Measurements from ENCODE around the gene PTPN2. TPM values are rescaled to one million over a fixed set of nuclear protein-coding genes. Genes with fewer than 3 reads are reported as not detected.
"Not testable (repeated sequence)": the region's sequence is repeated elsewhere in the genome, so short reads cannot be mapped to it uniquely, and the experiment has no call there.

Gene PTPN2
- total RNA-seq, 4 donors from 2014 or later: 27.2 to 97.9 (median 39.9) TPM

DNA sequence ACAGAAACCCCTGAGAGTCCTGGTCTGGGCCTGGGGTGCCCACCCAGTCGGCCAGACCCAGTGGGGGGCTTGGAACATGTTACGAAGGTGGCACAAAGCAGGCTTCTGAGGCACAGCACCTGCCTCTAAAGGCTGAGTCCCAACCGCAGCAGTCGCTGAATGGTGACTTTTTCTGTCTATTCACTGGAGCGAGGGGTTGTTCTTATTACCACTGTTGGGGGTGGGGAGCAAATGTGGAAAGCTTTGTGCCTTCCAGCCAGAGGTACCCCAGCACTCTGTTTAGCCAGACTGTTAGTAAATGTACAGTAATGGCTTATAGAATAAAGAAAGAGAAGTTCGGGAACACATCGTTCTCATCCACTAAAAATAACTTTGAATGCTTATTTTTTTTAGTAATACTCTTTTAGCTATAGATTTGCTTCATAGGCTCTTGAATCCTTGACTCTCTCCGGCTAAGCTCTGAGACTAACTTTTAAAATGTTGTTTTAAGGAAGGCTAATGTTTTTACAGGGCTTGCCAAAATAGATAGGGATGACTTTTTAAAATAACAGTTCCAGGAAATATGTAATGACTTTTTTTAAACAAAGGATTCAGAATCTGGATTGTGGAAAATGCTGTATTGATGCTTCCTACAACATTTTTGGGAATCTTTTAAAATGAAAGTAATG, 23.4 kb upstream of the PTPN2 start:
- TF ChIP-seq, protein P1, sequence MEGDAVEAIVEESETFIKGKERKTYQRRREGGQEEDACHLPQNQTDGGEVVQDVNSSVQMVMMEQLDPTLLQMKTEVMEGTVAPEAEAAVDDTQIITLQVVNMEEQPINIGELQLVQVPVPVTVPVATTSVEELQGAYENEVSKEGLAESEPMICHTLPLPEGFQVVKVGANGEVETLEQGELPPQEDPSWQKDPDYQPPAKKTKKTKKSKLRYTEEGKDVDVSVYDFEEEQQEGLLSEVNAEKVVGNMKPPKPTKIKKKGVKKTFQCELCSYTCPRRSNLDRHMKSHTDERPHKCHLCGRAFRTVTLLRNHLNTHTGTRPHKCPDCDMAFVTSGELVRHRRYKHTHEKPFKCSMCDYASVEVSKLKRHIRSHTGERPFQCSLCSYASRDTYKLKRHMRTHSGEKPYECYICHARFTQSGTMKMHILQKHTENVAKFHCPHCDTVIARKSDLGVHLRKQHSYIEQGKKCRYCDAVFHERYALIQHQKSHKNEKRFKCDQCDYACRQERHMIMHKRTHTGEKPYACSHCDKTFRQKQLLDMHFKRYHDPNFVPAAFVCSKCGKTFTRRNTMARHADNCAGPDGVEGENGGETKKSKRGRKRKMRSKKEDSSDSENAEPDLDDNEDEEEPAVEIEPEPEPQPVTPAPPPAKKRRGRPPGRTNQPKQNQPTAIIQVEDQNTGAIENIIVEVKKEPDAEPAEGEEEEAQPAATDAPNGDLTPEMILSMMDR (IDR thresholded peaks at IDR 0.05): no peak
- DNase-seq (ENCODE audit: low spot score): no peak
- no peak for ATAC-seq (ENCODE audit: low FRiP score)

DNA sequence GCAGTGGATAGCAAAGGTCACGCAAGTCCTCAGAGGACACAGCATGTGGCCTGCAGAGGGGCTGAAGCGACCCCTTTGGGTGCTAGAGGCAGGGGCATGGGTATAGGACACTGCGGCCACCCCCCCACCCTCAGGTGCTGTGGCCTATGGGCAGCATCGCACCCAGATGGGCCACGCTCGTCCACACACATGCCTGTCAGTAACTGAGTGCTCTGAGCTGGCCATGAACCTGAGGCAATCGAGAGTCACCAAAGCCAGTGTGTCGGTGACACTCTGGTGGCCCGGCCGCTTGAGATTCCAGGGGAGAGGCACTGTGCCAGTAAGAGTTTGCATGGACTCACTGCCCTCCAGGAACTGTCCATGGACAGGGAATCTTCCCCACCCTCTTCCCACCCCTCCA, 22.7 kb upstream of the PTPN2 start:
- DNase-seq (ENCODE audit: low spot score) (no peak), ATAC-seq (ENCODE audit: low FRiP score) (no peak)

GRCh38 chr18:12906119-12906518, 22.1 kb upstream of the PTPN2 start:
- DNase-seq (ENCODE audit: low spot score) (no peak), ATAC-seq (ENCODE audit: low FRiP score) (no peak)
- TF ChIP-seq, protein P1 (IDR thresholded peaks at IDR 0.05): no peak

More for the DNA sequence above, 22.7 kb upstream of the PTPN2 start:
- TF ChIP-seq, protein P1 (IDR thresholded peaks at IDR 0.05): no peak

- ATAC-seq (ENCODE audit: low FRiP score) (peak; percentile 66), DNase-seq (ENCODE audit: low spot score) (no peak)
These were observed 20.0 kb upstream of the PTPN2 start for GRCh38 chr18:12904012-12904516.

GRCh38 chr18:12901208-12901607, 17.2 kb upstream of the PTPN2 start:
- ATAC-seq (ENCODE audit: low FRiP score): not testable (repeated sequence)

More at GRCh38 chr18:12904012-12904516, 20.0 kb upstream of the PTPN2 start:
- TF ChIP-seq, protein P1 (IDR thresholded peaks at IDR 0.05): no peak

GRCh38 chr18:12896784-12897333, 12.8 kb upstream of the PTPN2 start:
- not testable (repeated sequence) for ATAC-seq (ENCODE audit: low FRiP score); DNase-seq (ENCODE audit: low spot score)

More at GRCh38 chr18:12901208-12901607, 17.2 kb upstream of the PTPN2 start:
- not testable (repeated sequence) for DNase-seq (ENCODE audit: low spot score)

DNA sequence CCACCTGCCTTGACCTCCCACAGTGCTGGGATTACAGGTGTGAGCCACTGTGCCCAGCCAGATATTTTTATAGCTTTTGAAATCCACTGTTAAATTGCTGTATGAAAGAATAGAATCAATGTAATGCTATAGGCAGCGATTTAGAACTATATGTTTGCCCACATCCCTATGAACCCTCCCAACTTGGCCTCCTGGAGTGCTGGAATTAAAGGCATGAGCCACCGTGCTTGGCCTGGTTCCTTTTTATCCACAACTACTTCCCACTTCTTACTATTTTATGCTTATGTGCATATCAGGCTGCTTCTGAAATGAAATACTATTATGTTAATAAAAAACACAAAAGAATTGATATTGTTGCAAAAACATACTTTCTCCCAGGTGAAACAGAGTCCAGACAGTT, 11.6 kb upstream of the PTPN2 start:
- TF ChIP-seq, protein P1 (IDR thresholded peaks at IDR 0.05): no peak
- no peak for DNase-seq (ENCODE audit: low spot score)
- no peak for ATAC-seq (ENCODE audit: low FRiP score)

DNA sequence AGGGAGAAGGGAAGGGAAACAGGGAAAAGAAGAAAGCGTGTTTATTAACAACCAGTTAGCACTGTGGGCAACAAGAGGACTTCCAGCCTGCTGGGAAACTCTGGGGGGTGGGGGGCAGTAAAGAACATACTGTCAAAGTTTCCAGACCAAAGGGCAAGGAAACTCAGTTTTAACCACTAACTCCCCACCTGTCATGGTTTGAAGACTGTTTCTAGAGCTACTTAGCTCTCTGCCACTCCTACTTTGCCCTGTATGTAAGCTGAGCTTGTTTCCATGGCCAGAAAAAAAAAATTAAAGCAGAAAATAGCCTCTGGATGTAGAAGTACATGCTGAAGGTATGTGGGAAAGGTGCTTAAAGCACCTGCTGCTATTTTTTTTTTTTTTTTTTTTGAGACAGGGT, 11.0 kb upstream of the PTPN2 start:
- no peak for ATAC-seq (ENCODE audit: low FRiP score)
- TF ChIP-seq, protein P1 (IDR thresholded peaks at IDR 0.05): no peak
- DNase-seq (ENCODE audit: low spot score): no peak

All from omental fat pad (tissue), 4 donors.